GM23338 (cell line): ENCODE measurements around the gene MPP4.

Source experiments
- CREB1 ChIP-seq: fragments of 250-450 bp; sonication (Bioruptor Pico); IDR thresholded peaks from 2 replicates; pipeline ENCODE4 v1.5.0; 2020; ENCODE audit warnings: low read depth, mild to moderate bottlenecking, moderate library complexity
- EZH2 ChIP-seq: fragments of 200-600 bp; sonication (generic); IDR thresholded peaks from one replicate; pipeline ENCODE4 v1.8.0; 2017; ENCODE audit warnings: antibody characterized with exemption, mild to moderate bottlenecking, low read depth; ENCODE audit not compliant: unreplicated experiment
- EZH2phosphoT487 ChIP-seq: fragments of 200-600 bp; sonication (generic); IDR thresholded peaks from one replicate; pipeline ENCODE4 v1.8.1; 2018; ENCODE audit warnings: antibody characterized with exemption; ENCODE audit not compliant: unreplicated experiment
- JUNB ChIP-seq: IDR thresholded peaks from one replicate; pipeline ENCODE4 v1.6.1; 2016; ENCODE audit warnings: antibody characterized with exemption; ENCODE audit not compliant: unreplicated experiment
- NANOG ChIP-seq: IDR thresholded peaks from 2 replicates; pipeline ENCODE4 v1.6.1; 2016; ENCODE audit warnings: antibody characterized with exemption, borderline replicate concordance
- POLR2AphosphoS5 ChIP-seq: IDR thresholded peaks from 2 replicates; pipeline ENCODE4 v1.6.1; 2016; ENCODE audit warnings: antibody characterized with exemption, low read depth
- STAT1 ChIP-seq: IDR thresholded peaks from one replicate; pipeline ENCODE4 v1.6.1; 2016; ENCODE audit warnings: antibody characterized with exemption; ENCODE audit not compliant: unreplicated experiment
- ZNF114 ChIP-seq: fragments of 250-450 bp; sonication (Bioruptor Pico); IDR thresholded peaks from 2 replicates; pipeline ENCODE4 v1.5.0; 2020; ENCODE audit warnings: mild to moderate bottlenecking, moderate library complexity
- ZNF331 ChIP-seq: fragments of 250-450 bp; sonication (Bioruptor Pico); IDR thresholded peaks from 2 replicates; pipeline ENCODE4 v1.5.0; 2020; ENCODE audit warnings: low read depth, mild to moderate bottlenecking, moderate library complexity
- TF ChIP-seq, protein P1 (sequence below), 2 experiments: fragments of 200-600 bp in 1 of 2; sonication (generic) in 1 of 2; conservative IDR thresholded peaks; 2 replicates each; pipeline versions ENCODE4 v1.5.1 to v1.6.1; 2016 to 2017; ENCODE audit warnings: antibody characterized with exemption in 2 of 2, low read depth in 2 of 2, mild to moderate bottlenecking in 2 of 2, moderate library complexity in 1 of 2
- TF ChIP-seq, protein P2 (sequence below): IDR thresholded peaks from 2 replicates; pipeline ENCODE4 v1.6.1; 2016; ENCODE audit warnings: antibody characterized with exemption
- TF ChIP-seq, protein P3 (sequence below): IDR thresholded peaks from one replicate; pipeline ENCODE4 v1.6.1; 2018; ENCODE audit warnings: antibody characterized with exemption; ENCODE audit not compliant: unreplicated experiment

DNA sequence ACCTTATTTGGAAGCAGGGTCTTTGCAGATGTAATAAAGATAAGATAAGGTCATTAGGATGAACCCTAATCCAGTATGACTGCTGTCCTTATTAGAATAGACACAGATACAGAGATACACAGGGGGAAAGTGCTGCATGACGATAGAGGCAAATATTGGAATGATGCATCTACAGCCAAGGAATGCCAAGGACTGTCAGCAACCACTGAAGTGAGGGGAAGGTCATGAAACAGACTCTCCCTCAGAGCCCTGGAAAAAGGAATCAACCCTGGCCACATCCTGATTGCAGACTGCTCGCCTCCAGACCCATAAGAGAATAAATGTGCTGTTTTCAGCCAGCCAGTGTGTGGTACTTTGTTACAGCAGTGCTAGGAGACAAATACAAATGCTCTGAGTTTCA lies 69.9 kb downstream of the MPP4 start:
- TF ChIP-seq NANOG (no peak), ZNF331 (CRISPR knock-in tag) (no peak), EZH2 (no peak), CREB1 (no peak), STAT1 (no peak), POLR2AphosphoS5 (no peak), ZNF114 (CRISPR knock-in tag) (no peak), JUNB (no peak), EZH2phosphoT487 (no peak)
- TF ChIP-seq, protein P1, sequence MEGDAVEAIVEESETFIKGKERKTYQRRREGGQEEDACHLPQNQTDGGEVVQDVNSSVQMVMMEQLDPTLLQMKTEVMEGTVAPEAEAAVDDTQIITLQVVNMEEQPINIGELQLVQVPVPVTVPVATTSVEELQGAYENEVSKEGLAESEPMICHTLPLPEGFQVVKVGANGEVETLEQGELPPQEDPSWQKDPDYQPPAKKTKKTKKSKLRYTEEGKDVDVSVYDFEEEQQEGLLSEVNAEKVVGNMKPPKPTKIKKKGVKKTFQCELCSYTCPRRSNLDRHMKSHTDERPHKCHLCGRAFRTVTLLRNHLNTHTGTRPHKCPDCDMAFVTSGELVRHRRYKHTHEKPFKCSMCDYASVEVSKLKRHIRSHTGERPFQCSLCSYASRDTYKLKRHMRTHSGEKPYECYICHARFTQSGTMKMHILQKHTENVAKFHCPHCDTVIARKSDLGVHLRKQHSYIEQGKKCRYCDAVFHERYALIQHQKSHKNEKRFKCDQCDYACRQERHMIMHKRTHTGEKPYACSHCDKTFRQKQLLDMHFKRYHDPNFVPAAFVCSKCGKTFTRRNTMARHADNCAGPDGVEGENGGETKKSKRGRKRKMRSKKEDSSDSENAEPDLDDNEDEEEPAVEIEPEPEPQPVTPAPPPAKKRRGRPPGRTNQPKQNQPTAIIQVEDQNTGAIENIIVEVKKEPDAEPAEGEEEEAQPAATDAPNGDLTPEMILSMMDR (conservative IDR thresholded peaks at IDR 0.05; ENCODE audit: low read depth in 2 of 2) = no peak
- TF ChIP-seq, protein P2, sequence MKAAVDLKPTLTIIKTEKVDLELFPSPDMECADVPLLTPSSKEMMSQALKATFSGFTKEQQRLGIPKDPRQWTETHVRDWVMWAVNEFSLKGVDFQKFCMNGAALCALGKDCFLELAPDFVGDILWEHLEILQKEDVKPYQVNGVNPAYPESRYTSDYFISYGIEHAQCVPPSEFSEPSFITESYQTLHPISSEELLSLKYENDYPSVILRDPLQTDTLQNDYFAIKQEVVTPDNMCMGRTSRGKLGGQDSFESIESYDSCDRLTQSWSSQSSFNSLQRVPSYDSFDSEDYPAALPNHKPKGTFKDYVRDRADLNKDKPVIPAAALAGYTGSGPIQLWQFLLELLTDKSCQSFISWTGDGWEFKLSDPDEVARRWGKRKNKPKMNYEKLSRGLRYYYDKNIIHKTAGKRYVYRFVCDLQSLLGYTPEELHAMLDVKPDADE = no peak
- TF ChIP-seq, protein P3, sequence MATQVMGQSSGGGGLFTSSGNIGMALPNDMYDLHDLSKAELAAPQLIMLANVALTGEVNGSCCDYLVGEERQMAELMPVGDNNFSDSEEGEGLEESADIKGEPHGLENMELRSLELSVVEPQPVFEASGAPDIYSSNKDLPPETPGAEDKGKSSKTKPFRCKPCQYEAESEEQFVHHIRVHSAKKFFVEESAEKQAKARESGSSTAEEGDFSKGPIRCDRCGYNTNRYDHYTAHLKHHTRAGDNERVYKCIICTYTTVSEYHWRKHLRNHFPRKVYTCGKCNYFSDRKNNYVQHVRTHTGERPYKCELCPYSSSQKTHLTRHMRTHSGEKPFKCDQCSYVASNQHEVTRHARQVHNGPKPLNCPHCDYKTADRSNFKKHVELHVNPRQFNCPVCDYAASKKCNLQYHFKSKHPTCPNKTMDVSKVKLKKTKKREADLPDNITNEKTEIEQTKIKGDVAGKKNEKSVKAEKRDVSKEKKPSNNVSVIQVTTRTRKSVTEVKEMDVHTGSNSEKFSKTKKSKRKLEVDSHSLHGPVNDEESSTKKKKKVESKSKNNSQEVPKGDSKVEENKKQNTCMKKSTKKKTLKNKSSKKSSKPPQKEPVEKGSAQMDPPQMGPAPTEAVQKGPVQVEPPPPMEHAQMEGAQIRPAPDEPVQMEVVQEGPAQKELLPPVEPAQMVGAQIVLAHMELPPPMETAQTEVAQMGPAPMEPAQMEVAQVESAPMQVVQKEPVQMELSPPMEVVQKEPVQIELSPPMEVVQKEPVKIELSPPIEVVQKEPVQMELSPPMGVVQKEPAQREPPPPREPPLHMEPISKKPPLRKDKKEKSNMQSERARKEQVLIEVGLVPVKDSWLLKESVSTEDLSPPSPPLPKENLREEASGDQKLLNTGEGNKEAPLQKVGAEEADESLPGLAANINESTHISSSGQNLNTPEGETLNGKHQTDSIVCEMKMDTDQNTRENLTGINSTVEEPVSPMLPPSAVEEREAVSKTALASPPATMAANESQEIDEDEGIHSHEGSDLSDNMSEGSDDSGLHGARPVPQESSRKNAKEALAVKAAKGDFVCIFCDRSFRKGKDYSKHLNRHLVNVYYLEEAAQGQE = no peak
